Measurements from ENCODE around the gene PSMB5. TPM values are rescaled to one million over a fixed set of nuclear protein-coding genes. Genes with fewer than 3 reads are reported as not detected.
A peak's percentile ranks its signal among the peaks of the same experiment; 100 is the strongest.

The PSMB5 gene
- total RNA-seq, 1 experiment from 2014 or later, result 444 TPM

- no peak for DNase-seq (ENCODE audit: low spot score)
Measured at GRCh38 chr14:23058654-23059504, 24.2 kb upstream of the PSMB5 start.

- DNase-seq (ENCODE audit: low spot score), result peak; percentile 81
Measured at GRCh38 chr14:23057757-23058653, 23.3 kb upstream of the PSMB5 start.

- peak; percentile 58 for DNase-seq (ENCODE audit: low spot score)
Measured at GRCh38 chr14:23056956-23057756, 22.5 kb upstream of the PSMB5 start, which contains the start of gene CDH24. Gene CDH24 (minus strand): TSS chr14:23057520. CDS start chr14:23055733, 1,787 bp downstream.

- peak; percentile 65 for DNase-seq (ENCODE audit: low spot score)
Measured at GRCh38 chr14:23056145-23056955, 21.6 kb upstream of the PSMB5 start.

- no peak for DNase-seq (ENCODE audit: low spot score)
Measured at GRCh38 chr14:23055621-23056144, 21.0 kb upstream of the PSMB5 start.

- no peak for DNase-seq (ENCODE audit: low spot score)
Measured at GRCh38 chr14:23055147-23055550, 20.4 kb upstream of the PSMB5 start.

GRCh38 chr14:23054000-23054811, 19.5 kb upstream of the PSMB5 start:
- no peak for DNase-seq (ENCODE audit: low spot score)

GRCh38 chr14:23053426-23053825, 18.7 kb upstream of the PSMB5 start:
- DNase-seq (ENCODE audit: low spot score), result no peak

GRCh38 chr14:23052671-23053070, 18.0 kb upstream of the PSMB5 start:
- no peak for DNase-seq (ENCODE audit: low spot score)

- no peak for DNase-seq (ENCODE audit: low spot score)
Measured at GRCh38 chr14:23052182-23052623, 17.5 kb upstream of the PSMB5 start.

- no peak for DNase-seq (ENCODE audit: low spot score)
Measured at GRCh38 chr14:23051141-23052057, 16.7 kb upstream of the PSMB5 start.

- no peak for DNase-seq (ENCODE audit: low spot score)
Measured at GRCh38 chr14:23049011-23049410, 14.3 kb upstream of the PSMB5 start.

GRCh38 chr14:23047751-23048693, 13.3 kb upstream of the PSMB5 start:
- no peak for DNase-seq (ENCODE audit: low spot score)

- no peak for DNase-seq (ENCODE audit: low spot score)
Measured at GRCh38 chr14:23047034-23047634, 12.4 kb upstream of the PSMB5 start.

- no peak for DNase-seq (ENCODE audit: low spot score)
Measured at GRCh38 chr14:23045419-23046357, 11.0 kb upstream of the PSMB5 start.

GRCh38 chr14:23044840-23045239, 10.1 kb upstream of the PSMB5 start:
- no peak for DNase-seq (ENCODE audit: low spot score)
